Stimulated activated CD4-positive, alpha-beta T cell treated with anti-CD3 and anti-CD28 coated beads, Interleukin-12 subunit alpha, Interleukin-12 subunit beta, amount 100 ng/mL, for 24 hours (primary cell): Measurements from ENCODE around the gene GOLGA6D.
"Not testable (repeated sequence)": the region's sequence is repeated elsewhere in the genome, so short reads cannot be mapped to it uniquely, and the experiment has no call there.

Experiments
- DNase-seq, 2 experiments: peaks; one replicate each; pipeline ENCODE4 v3.0.0-alpha.2; 2020; ENCODE audit warnings: low read depth in 2 of 2

The GOLGA6D gene, protein sequence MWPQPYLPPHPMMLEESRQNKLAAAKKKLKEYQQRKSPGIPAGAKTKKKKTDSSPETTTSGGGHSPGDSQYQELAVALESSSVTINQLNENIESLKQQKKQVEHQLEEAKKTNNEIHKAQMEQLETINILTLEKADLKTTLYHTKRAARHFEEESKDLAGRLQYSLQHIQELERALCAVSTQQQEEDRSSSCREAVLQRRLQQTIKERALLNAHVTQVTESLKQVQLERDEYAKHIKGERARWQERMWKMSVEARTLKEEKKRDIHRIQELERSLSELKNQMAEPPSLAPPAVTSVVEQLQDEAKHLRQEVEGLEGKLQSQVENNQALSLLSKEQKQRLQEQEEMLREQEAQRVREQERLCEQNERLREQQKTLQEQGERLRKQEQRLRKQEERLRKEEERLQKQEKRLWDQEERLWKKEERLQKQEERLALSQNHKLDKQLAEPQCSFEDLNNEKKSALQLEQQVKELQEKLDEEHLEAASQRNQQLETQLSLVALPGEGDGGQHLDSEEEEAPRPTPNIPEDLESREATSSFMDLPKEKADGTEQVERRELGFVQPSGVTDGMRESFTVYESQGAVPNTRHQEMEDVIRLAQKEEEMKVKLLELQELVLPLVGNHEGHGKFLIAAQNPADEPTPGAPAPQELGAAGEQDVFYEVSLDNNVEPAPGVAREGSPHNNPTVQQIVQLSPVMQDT

GRCh38 chr15:75282572-75282971 lies at the start of gene GOLGA6D:
Gene GOLGA6D (plus strand): TSS chr15:75282835. CDS start chr15:75282876, 41 bp downstream.
- not testable (repeated sequence) for DNase-seq

- DNase-seq, result no peak
Measured at GRCh38 chr15:75233504-75234190, 49.0 kb upstream of the GOLGA6D start.

DNA sequence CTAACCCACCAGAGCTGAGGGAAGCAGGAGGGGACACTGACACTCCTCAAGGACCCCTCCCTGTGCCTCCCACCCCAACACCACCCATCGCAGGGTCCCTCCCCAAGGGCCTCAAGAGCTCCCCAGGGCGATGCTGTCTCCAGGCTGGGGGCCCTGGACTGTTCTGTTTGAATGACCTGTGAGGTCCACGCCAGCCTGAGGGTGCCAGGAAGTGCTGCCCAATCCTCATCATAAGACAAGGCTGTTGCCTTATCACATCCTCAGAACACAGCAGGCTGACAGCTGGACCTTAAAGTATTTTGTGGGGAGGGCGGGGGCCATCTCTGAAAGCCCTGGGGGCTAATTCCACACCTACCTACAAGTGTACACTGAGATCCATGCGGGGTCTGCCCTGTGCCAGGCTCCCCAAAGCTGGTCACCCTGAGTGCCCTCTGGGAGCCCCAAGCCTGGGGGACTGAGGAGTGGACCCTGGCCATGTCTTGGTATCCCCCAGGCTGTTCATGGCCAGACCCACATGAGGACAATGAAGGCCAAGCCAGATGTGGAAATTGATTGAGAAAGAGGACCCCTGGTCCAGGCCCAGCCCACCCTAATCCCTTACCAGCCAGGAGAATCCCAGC lies 48.3 kb upstream of the GOLGA6D start:
- DNase-seq, result no peak

DNA sequence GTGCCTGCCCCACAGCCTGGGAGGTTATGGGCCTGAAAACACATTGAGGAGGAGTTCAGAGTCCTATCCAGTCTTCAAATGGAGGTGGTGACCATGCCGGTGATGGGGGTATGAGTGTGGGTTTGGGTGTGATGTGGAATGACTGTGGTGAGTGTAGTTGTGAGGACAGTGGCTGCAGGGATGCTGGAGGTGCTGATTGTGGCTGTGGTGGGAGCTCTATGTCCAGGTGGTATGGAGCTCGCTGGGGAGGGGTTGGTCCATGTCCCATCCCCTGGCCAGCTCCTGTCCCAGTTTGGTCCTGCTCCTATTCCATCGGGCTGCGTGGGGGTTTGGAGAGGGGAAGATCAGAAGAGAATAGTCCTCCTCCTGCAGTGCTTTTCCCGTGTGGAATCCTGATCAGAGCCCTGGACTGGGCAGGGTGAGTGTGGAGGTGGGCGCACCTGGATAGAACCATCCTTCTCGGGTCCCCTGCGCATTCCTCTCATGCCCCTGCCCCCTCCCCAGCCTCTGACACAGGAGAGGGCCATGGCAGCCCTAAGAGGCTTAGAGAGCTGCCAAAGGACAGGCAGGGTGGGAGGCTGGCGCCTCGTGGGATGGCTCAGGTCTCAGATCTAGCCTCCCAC lies 47.5 kb upstream of the GOLGA6D start:
- DNase-seq, result no peak

DNA sequence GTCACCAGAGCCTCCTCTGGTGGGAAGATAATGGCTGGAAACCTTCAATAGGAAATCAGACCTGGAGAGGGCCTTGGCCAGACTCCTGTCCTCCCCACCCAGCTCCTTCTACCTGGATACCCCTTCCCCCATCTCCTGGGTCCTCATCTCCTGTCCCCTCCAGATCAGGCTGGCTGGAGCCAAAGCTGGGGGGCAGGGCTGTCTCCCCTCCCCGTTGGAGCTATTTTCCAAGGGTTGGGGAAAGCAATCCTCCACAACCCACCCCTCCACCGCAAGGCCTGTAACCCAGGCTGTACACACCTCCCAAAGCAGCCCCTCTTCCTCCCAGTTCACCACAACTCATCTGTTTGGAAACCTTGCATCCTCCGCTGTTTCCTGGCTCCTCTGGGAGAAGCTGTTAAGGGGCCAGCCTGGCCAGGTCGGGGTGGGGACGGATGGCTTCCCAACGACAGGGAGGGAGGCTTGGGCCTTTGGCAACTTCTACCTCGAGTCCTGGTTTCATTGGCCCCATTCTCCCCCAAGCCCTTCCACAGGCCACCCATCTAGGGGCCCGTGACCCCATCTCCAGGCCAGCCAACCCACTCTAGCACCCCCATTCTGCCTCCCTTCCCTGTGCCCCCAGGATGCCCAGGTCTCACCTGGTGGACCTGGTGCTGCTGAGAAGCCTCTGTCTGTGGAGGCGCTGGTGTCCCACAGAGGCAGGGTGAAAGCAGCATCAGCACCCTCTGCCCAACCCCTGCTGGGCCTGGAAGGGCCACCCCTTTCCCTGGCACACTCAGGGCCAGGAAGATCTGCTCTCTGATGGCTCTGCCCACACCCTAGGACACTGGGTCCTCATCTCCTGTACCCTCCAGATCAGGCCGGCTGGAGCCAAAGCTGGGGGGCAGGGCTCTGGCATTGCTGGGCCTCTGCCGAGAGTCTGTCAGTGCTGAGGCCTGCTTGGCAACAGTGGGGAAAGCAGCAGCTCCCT lies 46.6 kb upstream of the GOLGA6D start:
- DNase-seq, result no peak

DNA sequence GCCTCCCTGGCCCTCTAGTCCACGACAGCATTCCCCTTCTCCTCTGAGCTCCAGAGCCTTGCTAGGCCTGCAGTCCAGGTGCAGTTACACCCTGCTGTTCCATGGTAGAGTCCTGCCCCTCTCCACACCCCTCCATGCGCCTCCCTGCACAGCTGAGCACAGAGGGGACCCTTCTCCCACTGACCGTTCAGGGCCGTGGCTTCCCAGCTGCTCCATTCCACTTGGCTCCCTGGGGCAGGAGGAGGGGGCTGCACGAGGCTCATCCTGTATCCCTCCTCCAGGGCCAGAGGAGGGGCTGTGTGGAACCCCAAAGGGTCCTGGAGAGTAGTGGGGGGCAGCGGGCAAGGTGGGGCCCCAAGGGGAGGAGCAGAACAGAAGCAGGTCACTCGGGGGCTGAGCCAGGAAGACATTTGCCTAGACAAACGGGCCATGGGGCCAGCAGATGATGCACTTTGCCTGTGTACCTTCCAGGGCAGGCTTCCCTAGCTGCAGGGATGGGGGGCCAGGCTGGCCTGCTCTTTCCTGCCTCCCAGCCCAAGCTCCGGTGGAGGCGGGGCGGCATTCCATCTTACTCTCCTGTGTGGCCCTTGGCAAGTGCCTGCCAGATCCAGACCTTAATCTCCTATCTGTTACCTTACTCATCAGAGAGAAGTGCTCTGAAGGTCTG lies 45.2 kb upstream of the GOLGA6D start:
- DNase-seq, result no peak

DNA sequence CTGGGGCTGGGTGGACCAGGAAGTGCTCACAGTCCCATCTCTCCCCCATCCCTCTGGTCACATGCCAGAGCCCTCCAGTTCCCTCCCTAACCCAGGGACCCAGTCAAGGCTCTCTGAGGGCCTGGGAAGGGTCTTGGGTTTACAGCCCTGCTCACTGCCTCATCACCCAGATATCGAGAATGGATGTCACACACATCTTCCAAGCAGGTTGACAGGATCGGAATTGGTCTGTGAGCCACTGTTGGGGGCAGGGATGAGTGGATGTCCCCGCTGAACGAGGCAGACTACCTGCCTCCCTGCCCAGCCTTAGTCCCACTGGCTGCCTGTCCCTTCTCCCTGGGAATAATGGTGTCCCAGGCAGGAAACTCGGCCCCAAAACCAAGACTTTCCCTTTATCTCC lies 44.5 kb upstream of the GOLGA6D start:
- no peak for DNase-seq

GRCh38 chr15:75245741-75246140 lies 36.9 kb upstream of the GOLGA6D start:
- not testable (repeated sequence) for DNase-seq

DNA sequence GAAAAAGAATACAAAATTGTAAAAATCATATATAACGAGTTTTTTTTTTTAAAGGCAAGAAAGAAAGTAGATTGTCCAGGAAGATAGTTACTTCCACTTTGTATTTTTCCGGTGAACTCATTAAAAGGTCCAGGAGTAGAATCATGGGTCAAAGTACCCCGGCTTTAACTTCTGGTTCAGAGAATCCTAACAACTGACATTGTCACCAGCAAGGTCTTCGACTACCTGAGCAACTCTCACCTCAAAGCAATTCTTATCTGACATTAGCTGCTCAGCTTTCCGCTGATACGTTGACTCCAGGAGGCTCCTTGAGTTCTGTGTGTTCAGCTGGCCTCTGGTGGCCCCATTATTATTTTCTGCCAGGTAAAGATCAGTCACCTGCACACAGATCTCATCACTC lies 33.6 kb upstream of the GOLGA6D start:
- not testable (repeated sequence) for DNase-seq

GRCh38 chr15:75249726-75250125 lies 32.9 kb upstream of the GOLGA6D start:
- DNase-seq, result no peak

DNA sequence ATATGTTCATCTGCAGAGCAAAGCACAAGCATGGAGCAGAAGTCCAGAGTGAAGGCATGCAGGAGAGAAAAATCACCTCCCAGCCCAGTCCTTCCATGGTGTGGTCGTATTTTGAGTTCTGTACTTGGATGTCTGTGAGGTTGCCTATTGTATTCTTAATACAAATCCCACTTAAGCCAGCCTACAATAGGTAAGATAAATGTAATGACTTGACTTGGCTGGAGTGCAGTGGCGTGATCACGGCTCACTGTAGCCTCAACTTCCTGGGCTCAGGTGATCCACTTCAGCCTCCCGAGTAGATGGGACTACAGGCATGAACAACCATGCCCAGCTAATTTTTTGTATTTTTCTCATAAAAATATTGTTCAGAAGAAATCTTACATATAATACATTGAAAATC lies 31.3 kb upstream of the GOLGA6D start:
- not testable (repeated sequence) for DNase-seq

GRCh38 chr15:75252285-75252684 lies 30.4 kb upstream of the GOLGA6D start:
- DNase-seq, result not testable (repeated sequence)

DNA sequence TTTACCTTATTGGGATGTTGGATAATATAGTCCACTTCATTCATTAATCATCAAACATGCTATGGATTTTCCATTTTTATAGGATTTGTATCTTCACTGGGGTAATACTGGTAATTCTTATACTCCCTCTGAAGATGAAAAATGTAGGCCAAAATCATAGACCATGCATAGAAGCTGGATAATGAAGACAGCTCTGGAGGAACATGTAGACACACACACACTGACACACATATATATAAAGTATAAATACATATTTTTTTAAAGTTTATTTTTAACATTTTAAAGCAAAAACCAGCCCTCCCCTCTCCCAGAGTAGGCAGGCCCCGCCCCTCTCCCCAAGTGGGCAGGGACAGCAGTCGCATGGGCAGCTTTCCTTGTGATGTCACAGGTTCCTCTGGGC lies 24.6 kb upstream of the GOLGA6D start, which contains the start of gene GOLGA6C:
GOLGA6C (plus strand) TSS at position 301 of the 400 bp plus-strand sequence. CDS start 265 bp downstream, outside the sequence.
- not testable (repeated sequence) for DNase-seq

DNA sequence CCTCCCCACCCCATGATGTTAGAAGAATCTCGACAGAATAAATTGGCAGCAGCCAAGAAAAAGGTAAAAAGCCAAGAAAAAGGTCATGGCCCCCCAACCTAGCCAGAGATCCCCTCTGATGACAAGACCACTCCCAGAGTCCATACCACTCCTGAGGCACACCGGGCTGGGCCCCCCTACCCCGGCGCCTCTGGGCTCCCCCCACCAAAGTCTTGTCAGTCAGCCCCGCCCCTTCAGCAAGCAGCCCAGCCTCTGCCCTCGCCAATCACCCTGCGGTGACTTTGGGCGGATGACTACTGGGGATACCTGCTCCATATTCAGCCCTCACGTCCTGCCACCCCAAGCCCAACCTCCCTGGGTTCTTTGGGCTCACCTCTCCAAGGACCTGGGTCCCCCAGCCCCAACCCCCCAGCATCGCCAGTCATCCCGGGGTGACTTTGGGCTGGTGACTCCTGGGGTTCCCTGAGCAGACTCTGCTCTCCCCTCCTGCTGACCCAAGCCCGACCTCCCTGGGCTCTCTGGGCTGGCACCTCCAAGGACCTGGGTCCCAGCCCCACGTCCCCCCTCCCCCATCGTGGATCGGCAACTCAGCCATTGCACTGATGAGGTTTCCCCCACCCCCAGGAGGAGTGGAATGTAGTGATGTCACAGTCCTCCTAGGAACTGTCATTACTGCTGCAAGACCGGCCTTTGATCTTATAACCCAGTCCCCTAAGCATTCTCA lies 23.9 kb upstream of the GOLGA6D start:
- not testable (repeated sequence) for DNase-seq

GRCh38 chr15:75259873-75260272 lies 22.8 kb upstream of the GOLGA6D start:
- DNase-seq, result not testable (repeated sequence)

DNA sequence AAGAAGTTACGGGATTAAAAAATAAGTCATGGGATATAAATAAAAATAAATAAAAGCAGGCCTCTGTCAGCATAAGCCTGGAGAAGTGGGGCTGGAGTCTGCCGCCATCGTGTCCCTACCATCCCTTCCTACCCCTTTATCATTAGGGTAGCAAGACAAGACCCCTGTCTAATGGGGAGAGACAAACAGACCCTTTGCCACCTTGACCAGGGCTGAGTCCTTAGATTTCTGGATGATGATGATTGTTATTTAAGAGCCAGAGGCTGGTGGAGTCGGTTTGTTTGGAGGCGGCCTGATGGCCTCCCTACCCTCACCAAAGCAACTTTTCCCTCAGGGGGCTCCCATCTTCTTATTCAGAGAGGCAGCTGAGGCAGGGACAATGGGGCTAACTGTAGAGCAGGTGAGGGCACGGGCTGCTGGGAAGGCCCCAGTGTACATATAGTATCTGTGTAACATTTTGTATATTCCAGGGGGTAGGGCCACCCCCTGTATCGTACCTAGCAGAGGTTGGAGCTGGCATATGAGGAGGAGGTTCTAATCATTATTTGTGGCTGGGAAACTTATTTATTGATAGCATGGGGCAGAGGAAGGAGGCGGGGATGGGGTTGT lies 8.8 kb upstream of the GOLGA6D start:
- not testable (repeated sequence) for DNase-seq

GRCh38 chr15:75274509-75275107 lies 8.0 kb upstream of the GOLGA6D start:
- peak; percentile 27 to 80 for DNase-seq

DNA sequence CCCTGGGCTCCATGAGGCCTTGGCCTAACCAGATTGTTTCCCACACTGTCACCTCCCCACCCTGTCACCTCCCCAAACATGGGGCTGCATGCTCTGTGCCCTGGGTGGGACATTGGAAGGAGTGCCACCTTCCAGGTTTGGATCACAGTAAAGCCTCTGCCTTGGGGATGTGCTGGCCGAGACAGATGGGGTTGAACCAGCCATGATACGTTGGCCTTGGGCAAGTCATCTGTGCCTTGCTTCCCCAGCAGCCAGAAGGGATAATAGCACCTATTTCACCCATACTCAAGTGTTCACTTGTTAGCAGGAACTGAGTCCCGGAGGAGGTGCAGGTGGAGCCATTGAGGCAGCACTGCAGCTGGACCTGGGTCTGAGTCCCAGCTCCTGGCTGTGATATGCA lies 7.0 kb upstream of the GOLGA6D start:
- not testable (repeated sequence) for DNase-seq
